Inflammatory macrophage treated with lipopolysaccharide for 1 hour (primary cell): ENCODE measurements around the gene MAN1A1.

ENCODE experiments used
- DNase-seq, 2 donors: peaks; one replicate each; pipeline ENCODE4 v3.0.0-alpha.2; 2020 to 2022

The MAN1A1 gene

GRCh38 chr6:119324718-119325117 lies 24.8 kb downstream of the MAN1A1 start:
- no peak for DNase-seq

- DNase-seq: peak in 1 of 2 donors; percentile 25
Measured at GRCh38 chr6:119323931-119324330, 25.6 kb downstream of the MAN1A1 start.

- DNase-seq: no peak
Measured at GRCh38 chr6:119323478-119323877, 26.1 kb downstream of the MAN1A1 start.

GRCh38 chr6:119322715-119323350 lies 26.7 kb downstream of the MAN1A1 start:
- DNase-seq: no peak

GRCh38 chr6:119322034-119322433 lies 27.5 kb downstream of the MAN1A1 start:
- no peak for DNase-seq

GRCh38 chr6:119319694-119320093 lies 29.9 kb downstream of the MAN1A1 start:
- DNase-seq: no peak

GRCh38 chr6:119318730-119319129 lies 30.8 kb downstream of the MAN1A1 start:
- no peak for DNase-seq

GRCh38 chr6:119318176-119318575 lies 31.4 kb downstream of the MAN1A1 start:
- DNase-seq: no peak

- no peak for DNase-seq
Measured at GRCh38 chr6:119317007-119317406, 32.6 kb downstream of the MAN1A1 start.

GRCh38 chr6:119314885-119315272 lies 34.7 kb downstream of the MAN1A1 start:
- peak in 1 of 2 donors; percentile 7 for DNase-seq

- DNase-seq: peak; percentile 55 to 56
Measured at GRCh38 chr6:119313937-119314884, 35.4 kb downstream of the MAN1A1 start.

GRCh38 chr6:119312875-119313338 lies 36.7 kb downstream of the MAN1A1 start:
- peak; percentile 60 to 71 for DNase-seq

- DNase-seq: no peak
Measured at GRCh38 chr6:119312441-119312840, 37.1 kb downstream of the MAN1A1 start.

GRCh38 chr6:119311514-119312142 lies 37.9 kb downstream of the MAN1A1 start:
- no peak for DNase-seq

- peak; percentile 61 to 65 for DNase-seq
Measured at GRCh38 chr6:119310486-119311036, 39.0 kb downstream of the MAN1A1 start.

GRCh38 chr6:119308991-119309657 lies 40.4 kb downstream of the MAN1A1 start:
- peak; percentile 37 to 49 for DNase-seq

- DNase-seq: peak; percentile 17 to 42
Measured at GRCh38 chr6:119308048-119308570, 41.5 kb downstream of the MAN1A1 start.

GRCh38 chr6:119307056-119307455 lies 42.5 kb downstream of the MAN1A1 start:
- DNase-seq: no peak

GRCh38 chr6:119306396-119306968 lies 43.1 kb downstream of the MAN1A1 start:
- no peak for DNase-seq

- DNase-seq: no peak
Measured at GRCh38 chr6:119303164-119303887, 46.2 kb downstream of the MAN1A1 start.

- no peak for DNase-seq
Measured at GRCh38 chr6:119301429-119301828, 48.1 kb downstream of the MAN1A1 start.
